Osteoblast (primary cell): ENCODE data around the gene WDR36. TPM values are rescaled to one million over a fixed set of nuclear protein-coding genes. Genes with fewer than 3 reads are reported as not detected.

Experiments
- DNase-seq: peaks from one replicate; pipeline ENCODE4 v3.0.0; 2011; ENCODE audit warnings: low spot score, mixed read lengths; ENCODE audit not compliant: insufficient read length; ENCODE audit errors: missing footprints
- H2AFZ ChIP-seq: 2 replicates; pipeline ENCODE4 v1.6.0; 2011; ENCODE audit warnings: mild to moderate bottlenecking, low read length
- H3K27ac ChIP-seq: 2 replicates; pipeline ENCODE4 v1.5.1; 2011; ENCODE audit warnings: mild to moderate bottlenecking, low read depth, low read length, moderate library complexity
- H3K27me3 ChIP-seq: 2 replicates; pipeline ENCODE4 v1.6.0; 2012; ENCODE audit warnings: mild to moderate bottlenecking, control low read depth, inconsistent platforms, low read length, moderate library complexity; ENCODE audit not compliant: insufficient read depth
- H3K36me3 ChIP-seq: 2 replicates; pipeline ENCODE4 v1.5.1; 2011; ENCODE audit warnings: mild to moderate bottlenecking, low read length, control low read depth, moderate library complexity; ENCODE audit not compliant: insufficient read depth
- H3K4me1 ChIP-seq: 2 replicates; pipeline ENCODE4 v1.5.1; 2011; ENCODE audit warnings: mild to moderate bottlenecking, low read length, control low read depth, moderate library complexity; ENCODE audit not compliant: insufficient read depth
- H3K4me2 ChIP-seq: 2 replicates; pipeline ENCODE4 v1.6.0; 2011; ENCODE audit warnings: mild to moderate bottlenecking, low read length; ENCODE audit not compliant: insufficient read depth
- H3K4me3 ChIP-seq: fragments of 200-600 bp; sonication (generic); 3 replicates; pipeline ENCODE4 v1.5.1; 2012; ENCODE audit warnings: mild to moderate bottlenecking, low read length, inconsistent platforms; ENCODE audit not compliant: insufficient read depth
- H3K79me2 ChIP-seq: 2 replicates; pipeline ENCODE4 v1.6.0; 2012; ENCODE audit warnings: mild to moderate bottlenecking, low read length, control low read depth, inconsistent platforms; ENCODE audit not compliant: insufficient read depth
- H3K9me3 ChIP-seq: 2 replicates; pipeline ENCODE4 v1.5.1; 2011; ENCODE audit warnings: low read depth, low read length, control low read depth
- H4K20me1 ChIP-seq: 2 replicates; pipeline ENCODE4 v1.6.0; 2012; ENCODE audit warnings: mild to moderate bottlenecking, low read length, control low read depth; ENCODE audit not compliant: insufficient read depth
- total RNA-seq: library from RNA; depleted of rRNA; stranded (reverse); fragments of >200 nt; gene quantifications from 2 replicates; pipeline ENCODE4 v1.2.3, GENCODE V29; 2012
- TF ChIP-seq, protein P1 (sequence below): IDR thresholded peaks from 2 replicates; pipeline ENCODE4 v1.5.1; 2011; ENCODE audit warnings: mild to moderate bottlenecking, low read depth, low read length, moderate library complexity; ENCODE audit errors: extremely low read depth

Gene WDR36
- total RNA-seq, 1 donor = 44.5 TPM

GRCh38 chr5:111106320-111106948 is 14.3 kb downstream of the WDR36 start:
- TF ChIP-seq, protein P1, sequence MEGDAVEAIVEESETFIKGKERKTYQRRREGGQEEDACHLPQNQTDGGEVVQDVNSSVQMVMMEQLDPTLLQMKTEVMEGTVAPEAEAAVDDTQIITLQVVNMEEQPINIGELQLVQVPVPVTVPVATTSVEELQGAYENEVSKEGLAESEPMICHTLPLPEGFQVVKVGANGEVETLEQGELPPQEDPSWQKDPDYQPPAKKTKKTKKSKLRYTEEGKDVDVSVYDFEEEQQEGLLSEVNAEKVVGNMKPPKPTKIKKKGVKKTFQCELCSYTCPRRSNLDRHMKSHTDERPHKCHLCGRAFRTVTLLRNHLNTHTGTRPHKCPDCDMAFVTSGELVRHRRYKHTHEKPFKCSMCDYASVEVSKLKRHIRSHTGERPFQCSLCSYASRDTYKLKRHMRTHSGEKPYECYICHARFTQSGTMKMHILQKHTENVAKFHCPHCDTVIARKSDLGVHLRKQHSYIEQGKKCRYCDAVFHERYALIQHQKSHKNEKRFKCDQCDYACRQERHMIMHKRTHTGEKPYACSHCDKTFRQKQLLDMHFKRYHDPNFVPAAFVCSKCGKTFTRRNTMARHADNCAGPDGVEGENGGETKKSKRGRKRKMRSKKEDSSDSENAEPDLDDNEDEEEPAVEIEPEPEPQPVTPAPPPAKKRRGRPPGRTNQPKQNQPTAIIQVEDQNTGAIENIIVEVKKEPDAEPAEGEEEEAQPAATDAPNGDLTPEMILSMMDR = no peak
- H3K4me3 ChIP-seq = no peak overlapping the region
- no peak for DNase-seq
- H3K4me1 ChIP-seq = no peaks in the 10 kb centered on the region
- H3K9me3 ChIP-seq = no peaks in the 10 kb centered on the region
- no peaks in the 10 kb centered on the region for H3K27me3 ChIP-seq
- peaks cover 84% of the 10 kb centered on the region for H3K36me3 ChIP-seq
- peaks cover 5% of the 10 kb centered on the region for H3K79me2 ChIP-seq
- H3K4me2 ChIP-seq = no peak overlapping the region
- H3K27ac ChIP-seq = no peak overlapping the region
- H4K20me1 ChIP-seq = no peaks in the 10 kb centered on the region
- H2AFZ ChIP-seq = no peak overlapping the region

DNA sequence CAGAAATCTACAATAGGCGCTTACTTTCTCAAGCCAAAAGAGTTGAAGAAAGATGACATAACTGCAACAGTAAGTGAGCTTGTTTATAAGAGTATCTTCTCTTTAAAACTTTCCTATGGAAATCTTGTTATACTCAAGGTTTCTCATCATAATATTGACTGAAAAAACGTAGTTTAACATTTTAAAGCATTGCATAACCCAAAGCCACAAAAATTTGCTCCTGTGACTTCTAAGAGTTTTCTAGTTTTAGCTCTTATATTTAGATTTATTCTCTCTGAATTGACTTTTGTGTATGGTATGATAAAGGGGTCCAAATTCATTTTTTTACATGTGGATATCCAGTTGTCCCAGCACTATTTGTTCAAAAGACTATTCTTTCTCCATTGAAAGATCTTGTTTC is 15.2 kb downstream of the WDR36 start:
- DNase-seq = no peak
- Histone ChIP-seq H4K20me1 (no peaks in the 10 kb centered on the region), H3K36me3 (peaks cover 84% of the 10 kb centered on the region), H3K27ac (no peak overlapping the region), H3K4me2 (no peak overlapping the region), H3K27me3 (no peaks in the 10 kb centered on the region), H2AFZ (no peak overlapping the region), H3K4me1 (no peaks in the 10 kb centered on the region), H3K4me3 (no peak overlapping the region), H3K9me3 (no peaks in the 10 kb centered on the region), H3K79me2 (peaks cover 5% of the 10 kb centered on the region)
- TF ChIP-seq, protein P1 = no peak

GRCh38 chr5:111111956-111112355 is 19.8 kb downstream of the WDR36 start:
- H3K27me3 ChIP-seq = no peaks in the 10 kb centered on the region
- peaks cover 52% of the 10 kb centered on the region for H3K36me3 ChIP-seq
- H3K27ac ChIP-seq = no peak overlapping the region
- H3K4me3 ChIP-seq = no peak overlapping the region
- H3K4me1 ChIP-seq = no peaks in the 10 kb centered on the region
- H3K9me3 ChIP-seq = no peaks in the 10 kb centered on the region
- TF ChIP-seq, protein P1 = no peak
- no peak overlapping the region for H2AFZ ChIP-seq
- H3K79me2 ChIP-seq = peaks cover 5% of the 10 kb centered on the region
- no peak overlapping the region for H3K4me2 ChIP-seq
- H4K20me1 ChIP-seq = no peaks in the 10 kb centered on the region
- no peak for DNase-seq

- Histone ChIP-seq H2AFZ (no peak overlapping the region), H3K79me2 (peaks cover 2% of the 10 kb centered on the region), H3K36me3 (peaks cover 44% of the 10 kb centered on the region), H3K4me2 (no peak overlapping the region), H3K9me3 (no peaks in the 10 kb centered on the region), H3K4me3 (no peak overlapping the region), H3K27ac (no peak overlapping the region), H3K4me1 (no peaks in the 10 kb centered on the region), H3K27me3 (no peaks in the 10 kb centered on the region), H4K20me1 (no peaks in the 10 kb centered on the region)
- no peak for DNase-seq
- TF ChIP-seq, protein P1 = no peak
Observed at GRCh38 chr5:111113678-111114077, 21.5 kb downstream of the WDR36 start.
